ENCODE data around the gene ZNF778. TPM values are rescaled to one million over a fixed set of nuclear protein-coding genes. Genes with fewer than 3 reads are reported as not detected.

The ZNF778 gene
- total RNA-seq, result 5.8 to 7.7 TPM (median 6.6 TPM) in 3 replicates
- long read RNA-seq, partial matches to known transcripts, result 0 of 7 reads
- long read RNA-seq, other reads (novel, unspliced or antisense), result 4 of 7 reads

DNA sequence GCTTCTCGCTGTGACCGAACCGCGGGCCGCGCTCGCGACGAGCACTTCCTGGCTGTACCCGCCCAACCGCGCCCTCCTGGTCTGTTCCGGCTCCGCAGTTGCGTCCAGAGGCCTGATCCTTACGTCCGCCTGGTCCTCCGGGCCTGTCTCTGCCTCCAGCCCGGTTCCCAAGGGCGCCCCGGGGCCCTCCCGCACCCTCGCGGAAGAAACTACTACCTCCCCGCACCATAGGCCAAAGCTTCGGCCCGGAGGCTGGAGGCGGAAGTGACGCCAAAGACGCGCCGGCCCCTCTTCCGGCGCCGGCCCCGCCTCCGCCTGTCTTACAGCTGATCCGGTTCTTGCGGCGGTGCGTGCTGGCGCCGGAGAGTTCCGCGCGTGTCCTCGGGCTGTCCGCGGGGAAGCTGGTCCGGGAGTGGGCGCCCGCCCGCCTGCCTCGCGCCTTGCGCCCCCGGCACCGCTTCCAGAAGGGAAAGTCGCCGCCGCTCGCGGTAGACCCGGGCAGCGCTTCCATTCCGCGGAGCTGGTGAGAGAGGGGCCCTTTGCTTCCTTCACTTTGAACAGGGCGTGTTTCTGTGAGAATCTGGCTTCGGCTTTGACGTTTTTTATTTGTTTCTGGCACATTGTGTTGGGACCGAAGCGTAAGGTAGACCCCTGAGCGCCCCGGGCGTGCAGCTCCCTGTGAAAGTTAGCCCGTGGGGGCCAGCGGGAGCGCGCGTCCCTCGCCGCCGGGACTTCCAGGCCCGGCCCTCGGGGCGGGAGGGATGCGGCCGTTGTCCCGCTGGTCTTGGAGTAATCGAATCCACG, at the start of gene ZNF778:
Gene ZNF778, plus strand, starts transcription at position 316 of the 804 bp plus-strand sequence. CDS start 3,425 bp downstream, outside the sequence.
- Mint-ChIP-seq H3K9me3 (ENCODE audit: low read depth) (no peaks in the 10 kb centered on the region), H3K4me3 (ENCODE audit: unreplicated experiment) (peak within 1 kb of the TSS; percentile 85), H3K27me3 (ENCODE audit: low read depth) (no peaks in the 10 kb centered on the region), H3K4me1 (ENCODE audit: low read depth) (peaks cover 22% of the 10 kb centered on the region), H3K36me3 (ENCODE audit: low read depth) (peaks cover 11% of the 10 kb centered on the region), H3K27ac (ENCODE audit: unreplicated experiment) (peak within 1 kb of the TSS; percentile 94)
- DNase-seq (ENCODE audit: low spot score), result no peak
- no peak for TF ChIP-seq CTCF (IDR thresholded peaks at IDR 0.05)

- no peak overlapping the region for H3K4me3 Mint-ChIP-seq (ENCODE audit: unreplicated experiment)
- TF ChIP-seq CTCF (IDR thresholded peaks at IDR 0.05), result peak; percentile 18
- H3K4me1 Mint-ChIP-seq (ENCODE audit: low read depth), result peaks cover 14% of the 10 kb centered on the region
- peaks cover 12% of the 10 kb centered on the region for H3K27me3 Mint-ChIP-seq (ENCODE audit: low read depth)
- H3K9me3 Mint-ChIP-seq (ENCODE audit: low read depth), result no peaks in the 10 kb centered on the region
- no peak for DNase-seq (ENCODE audit: low spot score)
- no peak overlapping the region for H3K27ac Mint-ChIP-seq (ENCODE audit: unreplicated experiment)
- no peaks in the 10 kb centered on the region for H3K36me3 Mint-ChIP-seq (ENCODE audit: low read depth)
Measured at GRCh38 chr16:89168381-89169189, 48.9 kb upstream of the ZNF778 start.

- Mint-ChIP-seq H3K27ac (ENCODE audit: unreplicated experiment) (no peak overlapping the region), H3K27me3 (ENCODE audit: low read depth) (peaks cover 9% of the 10 kb centered on the region), H3K36me3 (ENCODE audit: low read depth) (no peaks in the 10 kb centered on the region), H3K4me3 (ENCODE audit: unreplicated experiment) (no peak overlapping the region), H3K4me1 (ENCODE audit: low read depth) (peaks cover 15% of the 10 kb centered on the region), H3K9me3 (ENCODE audit: low read depth) (no peaks in the 10 kb centered on the region)
- DNase-seq (ENCODE audit: low spot score), result no peak
- TF ChIP-seq CTCF (IDR thresholded peaks at IDR 0.05), result no peak
Measured at GRCh38 chr16:89169778-89170177, 47.7 kb upstream of the ZNF778 start.

GRCh38 chr16:89170346-89171215, 46.9 kb upstream of the ZNF778 start:
- Mint-ChIP-seq H3K27ac (ENCODE audit: unreplicated experiment) (no peak overlapping the region), H3K4me3 (ENCODE audit: unreplicated experiment) (peak overlapping the region; percentile 53), H3K9me3 (ENCODE audit: low read depth) (no peaks in the 10 kb centered on the region), H3K4me1 (ENCODE audit: low read depth) (peaks cover 15% of the 10 kb centered on the region), H3K36me3 (ENCODE audit: low read depth) (no peaks in the 10 kb centered on the region), H3K27me3 (ENCODE audit: low read depth) (peaks cover 7% of the 10 kb centered on the region)
- no peak for TF ChIP-seq CTCF (IDR thresholded peaks at IDR 0.05)
- no peak for DNase-seq (ENCODE audit: low spot score)

Data from chondrocyte (in vitro differentiated cells).